ENCODE results near the gene OBSCN.

The OBSCN gene

GRCh38 chr1:228275430-228276173, 67.8 kb downstream of the OBSCN start:
- peak; percentile 81 to 82 for DNase-seq (ENCODE audit: low read depth in 2 of 2, low spot score in 1 of 2)

- no peak for DNase-seq (ENCODE audit: low read depth in 2 of 2, low spot score in 1 of 2)
Measured at GRCh38 chr1:228276174-228276831, 68.5 kb downstream of the OBSCN start.

GRCh38 chr1:228276901-228277490, 69.2 kb downstream of the OBSCN start:
- no peak for DNase-seq (ENCODE audit: low read depth in 2 of 2, low spot score in 1 of 2)

GRCh38 chr1:228277491-228278431, 69.9 kb downstream of the OBSCN start:
- no peak for DNase-seq (ENCODE audit: low read depth in 2 of 2, low spot score in 1 of 2)

DNA sequence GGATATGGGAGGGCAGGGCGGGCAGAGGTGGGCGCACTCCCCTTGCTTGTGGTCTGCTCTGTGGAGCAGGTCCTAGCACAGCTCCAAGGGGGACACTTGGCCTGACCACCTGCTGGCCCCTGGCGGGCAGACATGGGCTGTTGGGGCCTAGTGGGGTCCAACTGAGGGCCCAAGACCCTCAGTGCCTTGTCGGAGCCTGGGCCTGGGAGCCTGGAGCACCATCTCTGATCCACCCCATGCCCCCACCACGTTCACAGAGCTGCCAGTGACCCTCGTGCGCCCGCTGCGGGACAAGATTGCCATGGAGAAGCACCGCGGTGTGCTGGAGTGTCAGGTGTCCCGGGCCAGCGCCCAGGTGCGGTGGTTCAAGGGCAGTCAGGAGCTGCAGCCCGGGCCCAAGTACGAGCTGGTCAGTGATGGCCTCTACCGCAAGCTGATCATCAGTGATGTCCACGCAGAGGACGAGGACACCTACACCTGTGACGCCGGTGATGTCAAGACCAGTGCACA, 70.6 kb downstream of the OBSCN start:
- DNase-seq (ENCODE audit: low read depth in 2 of 2, low spot score in 1 of 2): no peak

GRCh38 chr1:228279011-228279721, 71.3 kb downstream of the OBSCN start:
- no peak for DNase-seq (ENCODE audit: low read depth in 2 of 2, low spot score in 1 of 2)

- no peak for DNase-seq (ENCODE audit: low read depth in 2 of 2, low spot score in 1 of 2)
Measured at GRCh38 chr1:228279722-228280105, 71.9 kb downstream of the OBSCN start.

DNA sequence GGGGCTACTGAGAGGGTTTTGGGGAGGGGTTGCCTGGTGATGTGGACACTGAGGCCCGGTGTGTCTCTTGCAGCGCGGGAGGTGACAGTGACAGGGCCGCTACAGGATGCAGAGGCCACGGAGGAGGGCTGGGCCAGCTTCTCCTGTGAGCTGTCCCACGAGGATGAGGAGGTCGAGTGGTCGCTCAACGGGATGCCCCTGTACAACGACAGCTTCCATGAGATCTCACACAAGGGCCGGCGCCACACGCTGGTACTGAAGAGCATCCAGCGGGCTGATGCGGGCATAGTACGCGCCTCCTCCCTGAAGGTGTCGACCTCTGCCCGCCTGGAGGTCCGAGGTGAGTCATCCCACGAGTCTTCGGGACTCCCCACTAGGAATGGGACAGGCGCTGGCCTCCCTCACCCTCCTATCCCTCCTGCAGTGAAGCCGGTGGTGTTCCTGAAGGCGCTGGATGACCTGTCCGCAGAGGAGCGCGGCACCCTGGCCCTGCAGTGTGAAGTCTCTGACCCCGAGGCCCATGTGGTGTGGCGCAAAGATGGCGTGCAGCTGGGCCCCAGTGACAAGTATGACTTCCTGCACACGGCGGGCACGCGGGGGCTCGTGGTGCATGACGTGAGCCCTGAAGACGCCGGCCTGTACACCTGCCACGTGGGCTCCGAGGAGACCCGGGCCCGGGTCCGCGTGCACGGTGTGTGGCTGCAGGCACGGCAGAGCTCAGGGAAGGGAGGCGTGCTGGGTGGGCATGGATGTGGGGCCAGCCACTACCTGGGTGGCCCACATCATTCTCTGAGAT, 72.5 kb downstream of the OBSCN start:
- no peak for DNase-seq (ENCODE audit: low read depth in 2 of 2, low spot score in 1 of 2)

DNA sequence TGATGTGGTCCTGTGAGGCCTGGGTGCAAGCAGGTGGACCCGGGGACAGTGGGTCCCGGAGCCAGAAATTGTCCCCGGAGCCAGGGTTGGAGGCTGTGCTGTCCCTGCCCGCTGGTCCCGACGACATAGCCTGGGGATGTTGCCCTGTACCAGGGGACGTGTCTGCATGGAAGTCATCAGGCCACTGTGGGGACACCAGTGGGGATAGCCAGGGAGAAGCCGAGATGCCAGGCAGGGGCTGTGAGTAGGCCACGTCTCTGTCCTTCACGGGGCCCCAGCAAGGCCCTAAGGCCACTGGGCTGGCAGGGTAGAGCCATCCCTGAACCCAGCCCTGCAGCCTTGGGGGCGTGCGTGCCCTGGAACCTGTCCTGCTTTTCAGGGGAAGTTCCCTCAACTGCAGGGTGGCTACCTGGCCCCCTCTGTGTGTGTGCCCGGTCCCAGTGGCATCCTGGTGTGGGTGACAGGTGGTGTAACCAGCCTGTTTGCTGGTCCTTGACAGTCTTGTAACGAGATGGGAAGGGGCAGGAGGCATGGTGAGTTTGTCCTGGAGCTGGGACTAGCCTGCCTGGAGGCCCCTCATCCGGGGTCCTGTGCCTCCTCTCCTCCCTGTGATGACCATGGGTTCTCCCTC, 73.2 kb downstream of the OBSCN start:
- no peak for DNase-seq (ENCODE audit: low read depth in 2 of 2, low spot score in 1 of 2)

DNA sequence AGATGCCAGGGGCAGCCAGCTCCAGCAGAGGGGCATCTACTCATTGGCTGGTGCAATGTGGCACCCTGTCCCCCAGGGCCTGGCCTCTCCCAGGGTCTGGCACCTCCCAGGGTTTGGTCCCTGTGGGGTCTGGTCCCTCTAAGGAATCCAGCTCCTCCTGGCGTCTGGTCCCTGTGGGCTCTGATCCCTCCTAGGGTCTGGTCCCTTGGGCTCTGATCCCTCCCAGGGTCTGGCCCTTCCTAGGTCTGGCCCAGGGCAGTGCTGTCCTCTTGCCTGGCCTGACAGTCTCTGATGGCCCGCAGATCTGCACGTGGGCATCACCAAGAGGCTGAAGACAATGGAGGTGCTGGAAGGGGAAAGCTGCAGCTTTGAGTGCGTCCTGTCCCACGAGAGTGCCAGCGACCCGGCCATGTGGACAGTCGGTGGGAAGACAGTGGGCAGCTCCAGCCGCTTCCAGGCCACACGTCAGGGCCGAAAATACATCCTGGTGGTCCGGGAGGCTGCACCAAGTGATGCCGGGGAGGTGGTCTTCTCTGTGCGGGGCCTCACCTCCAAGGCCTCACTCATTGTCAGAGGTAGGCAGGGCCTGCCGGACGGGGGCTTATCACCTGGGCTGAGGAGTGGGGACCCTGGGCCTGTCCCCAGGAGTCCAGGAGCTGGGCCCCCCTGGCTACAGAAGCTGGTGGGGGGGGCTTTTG, 73.9 kb downstream of the OBSCN start:
- DNase-seq (ENCODE audit: low read depth in 2 of 2, low spot score in 1 of 2): no peak

DNA sequence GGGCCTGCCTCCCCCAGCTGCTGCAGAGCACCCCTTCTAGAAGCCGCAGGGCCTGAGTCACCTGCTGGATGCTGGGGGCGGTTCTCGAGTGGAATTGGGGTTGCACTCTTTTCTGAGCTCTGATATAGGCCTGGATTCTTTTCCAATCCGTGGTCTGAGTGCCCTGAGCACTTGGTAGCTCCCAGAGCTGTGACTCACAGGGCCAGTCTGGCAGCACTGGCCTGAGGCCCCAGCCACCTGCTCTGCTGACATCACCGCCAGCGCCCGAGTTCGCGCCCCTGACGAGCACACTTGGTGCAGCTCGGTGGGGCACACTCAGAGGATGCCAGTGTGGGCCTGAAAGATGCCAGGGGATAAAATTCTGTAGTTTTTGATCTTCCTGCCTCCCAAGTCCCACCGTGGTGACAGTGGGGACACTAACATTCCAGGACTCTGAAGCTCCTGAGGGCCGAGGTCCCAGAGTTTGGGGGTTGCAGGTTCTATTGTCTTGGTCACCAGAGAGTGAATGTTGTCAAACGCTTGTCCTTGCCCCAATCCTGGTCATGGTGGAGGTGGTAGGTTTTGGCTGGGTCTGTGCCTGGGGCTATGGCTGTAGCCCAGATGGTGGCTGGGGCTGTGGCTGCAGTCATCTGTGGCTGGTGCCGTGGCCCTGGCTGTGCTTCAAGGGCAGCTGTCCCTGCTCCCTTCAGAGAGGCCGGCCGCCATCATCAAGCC, 74.6 kb downstream of the OBSCN start:
- no peak for DNase-seq (ENCODE audit: low read depth in 2 of 2, low spot score in 1 of 2)

DNA sequence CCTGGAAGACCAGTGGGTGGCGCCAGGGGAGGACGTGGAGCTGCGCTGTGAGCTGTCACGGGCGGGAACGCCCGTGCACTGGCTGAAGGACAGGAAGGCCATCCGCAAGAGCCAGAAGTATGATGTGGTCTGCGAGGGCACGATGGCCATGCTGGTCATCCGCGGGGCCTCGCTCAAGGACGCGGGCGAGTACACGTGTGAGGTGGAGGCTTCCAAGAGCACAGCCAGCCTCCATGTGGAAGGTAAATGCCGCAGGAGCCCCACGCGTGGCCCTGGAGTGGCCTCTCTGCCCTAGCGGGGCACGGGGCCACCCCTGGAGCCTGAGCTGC, 75.2 kb downstream of the OBSCN start:
- no peak for DNase-seq (ENCODE audit: low read depth in 2 of 2, low spot score in 1 of 2)

DNA sequence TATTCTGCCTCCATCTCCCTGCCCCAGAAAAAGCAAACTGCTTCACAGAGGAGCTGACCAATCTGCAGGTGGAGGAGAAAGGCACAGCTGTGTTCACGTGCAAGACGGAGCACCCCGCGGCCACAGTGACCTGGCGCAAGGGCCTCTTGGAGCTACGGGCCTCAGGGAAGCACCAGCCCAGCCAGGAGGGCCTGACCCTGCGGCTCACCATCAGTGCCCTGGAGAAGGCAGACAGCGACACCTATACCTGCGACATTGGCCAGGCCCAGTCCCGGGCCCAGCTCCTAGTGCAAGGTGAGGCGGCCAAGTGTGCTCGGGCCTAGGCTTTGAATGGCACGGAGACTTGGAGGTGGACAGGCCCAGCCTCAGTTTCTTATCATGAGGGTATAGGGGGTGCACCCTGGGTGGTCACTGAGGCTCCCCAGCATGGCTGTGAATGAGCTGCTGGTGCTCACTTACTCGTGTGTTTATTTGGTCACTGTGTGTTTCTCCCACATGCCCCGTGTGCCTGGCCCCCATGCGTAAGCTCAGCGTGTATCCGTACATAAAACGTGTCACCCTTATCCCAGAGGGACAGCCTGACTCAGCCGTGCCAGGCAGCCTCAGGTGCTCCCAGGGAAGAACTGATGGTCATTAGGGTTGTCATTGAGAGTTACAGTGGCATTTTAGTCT, 75.8 kb downstream of the OBSCN start:
- no peak for DNase-seq (ENCODE audit: low read depth in 2 of 2, low spot score in 1 of 2)

DNA sequence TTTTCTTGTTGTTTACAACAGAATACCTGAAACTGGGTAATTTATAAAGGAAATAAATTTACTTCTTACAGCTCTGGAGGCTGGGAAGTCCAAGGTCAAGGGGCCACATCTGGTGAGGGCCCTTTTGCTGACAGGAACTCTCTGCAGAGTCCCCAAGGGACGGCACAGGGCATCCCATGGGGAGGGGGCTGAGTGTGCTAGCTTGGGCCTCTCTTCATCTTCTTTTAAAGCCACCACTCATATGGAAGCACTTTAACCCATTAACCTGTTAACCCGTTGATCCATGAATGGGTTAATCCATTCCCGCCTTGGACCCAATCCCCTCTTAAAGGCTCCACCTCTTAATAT, 76.3 kb downstream of the OBSCN start:
- DNase-seq (ENCODE audit: low read depth in 2 of 2, low spot score in 1 of 2): no peak

DNA sequence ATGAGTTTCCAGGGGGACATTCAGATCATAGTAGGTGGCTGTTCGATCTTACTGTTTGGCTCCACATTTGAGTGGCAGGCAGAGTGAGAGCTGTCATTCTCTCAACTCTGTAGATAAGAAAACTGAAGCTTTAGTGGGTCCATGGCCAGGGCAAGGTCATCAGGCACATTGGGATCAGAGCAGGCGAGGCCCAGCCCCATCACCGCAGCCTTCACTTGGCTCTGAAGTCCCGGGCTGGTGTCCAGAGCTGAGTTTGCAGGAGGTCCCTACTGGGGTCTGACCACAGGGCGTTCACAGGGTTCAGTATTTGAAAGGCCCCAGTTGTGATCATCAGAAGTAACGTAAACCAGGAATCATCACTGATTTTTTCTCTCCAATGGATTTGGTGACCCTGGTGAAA, 76.7 kb downstream of the OBSCN start:
- no peak for DNase-seq (ENCODE audit: low read depth in 2 of 2, low spot score in 1 of 2)

DNA sequence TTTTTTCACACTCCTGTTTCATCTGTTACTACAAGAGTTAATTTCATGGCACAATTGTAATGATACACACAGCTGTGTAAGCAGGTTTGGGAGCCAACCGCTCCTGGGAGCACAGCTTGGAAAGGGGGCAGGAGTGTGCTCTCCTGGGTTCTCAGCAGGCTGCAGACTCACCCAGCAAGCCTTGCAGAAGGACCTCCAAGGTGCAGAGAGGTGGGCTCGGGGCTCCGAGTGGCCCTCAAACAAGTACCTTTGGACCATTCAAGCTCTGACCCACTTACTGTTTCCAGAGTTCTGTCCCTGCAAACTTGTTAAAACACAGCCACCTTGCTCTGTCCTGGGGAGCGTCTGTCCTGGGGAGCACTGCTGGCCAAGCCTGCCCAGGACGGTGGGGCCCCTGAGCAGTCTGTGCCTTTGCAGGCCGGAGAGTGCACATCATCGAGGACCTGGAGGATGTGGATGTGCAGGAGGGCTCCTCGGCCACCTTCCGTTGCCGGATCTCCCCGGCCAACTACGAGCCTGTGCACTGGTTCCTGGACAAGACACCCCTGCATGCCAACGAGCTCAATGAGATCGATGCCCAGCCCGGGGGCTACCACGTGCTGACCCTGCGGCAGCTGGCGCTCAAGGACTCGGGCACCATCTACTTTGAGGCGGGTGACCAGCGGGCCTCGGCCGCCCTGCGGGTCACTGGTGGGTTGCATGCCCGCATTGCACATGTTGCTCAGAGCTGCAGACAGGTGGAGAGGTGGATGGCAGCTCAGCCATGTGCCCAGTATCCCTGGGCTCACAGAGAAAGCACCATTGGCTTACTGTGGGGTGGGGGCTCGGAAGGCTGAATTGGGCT, 78.0 kb downstream of the OBSCN start:
- no peak for DNase-seq (ENCODE audit: low read depth in 2 of 2, low spot score in 1 of 2)

Data from stimulated activated CD8-positive, alpha-beta memory T cell treated with anti-CD3 and anti-CD28 coated beads, Interleukin-4, amount 100 ng/mL, for 1 hour (primary cell).